Measurements from ENCODE around the gene CRACR2B.

Gene CRACR2B

DNA sequence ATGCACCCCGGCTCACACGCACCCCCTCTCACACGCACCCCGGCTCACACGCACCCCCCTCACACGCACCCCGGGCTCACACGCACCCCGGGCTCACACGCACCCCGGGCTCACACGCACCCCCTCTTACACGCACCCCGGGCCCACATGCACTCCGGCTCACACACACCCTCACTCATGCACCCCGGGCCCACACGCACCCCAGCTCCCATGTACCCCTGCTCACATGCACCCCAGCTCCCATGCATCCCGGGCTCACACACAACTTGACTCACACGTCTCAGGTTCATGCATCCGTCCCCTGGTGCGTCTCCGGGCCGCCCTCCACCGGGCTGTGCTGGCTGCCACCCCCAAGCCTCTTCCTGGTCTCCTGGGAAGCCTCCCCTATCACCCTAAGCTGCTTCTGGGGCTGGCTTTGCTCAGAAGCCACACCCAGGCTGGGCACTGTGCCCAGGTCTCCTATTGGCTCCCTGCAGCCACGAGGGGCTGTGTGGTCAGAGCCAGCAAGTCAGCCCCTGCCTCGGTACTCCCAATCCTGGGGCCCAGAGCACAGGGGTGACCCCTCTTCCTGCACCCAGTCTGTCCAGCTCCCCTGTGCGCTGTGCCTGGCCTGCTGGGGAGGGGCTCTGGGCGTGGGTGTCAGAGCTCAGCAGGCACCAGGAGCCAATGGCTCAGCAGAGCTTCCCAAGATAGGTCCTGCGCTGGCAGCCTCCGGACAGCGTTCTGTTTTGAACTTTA is 31.8 kb downstream of the CRACR2B start:
- POLR2A ChIA-PET, result interaction anchor here (1.0 kb wide), 1 partner anchor 12 kb away, joined by 3 read pairs; no protein-coding TSS in a partner anchor
- 80% methylated on average over 19 of the region's 31 CpGs for WGBS (ENCODE audit: insufficient coverage)
- peaks cover 0 to 7% (median 4%) of the 10 kb centered on the region in 4 experiments for H3K4me1 ChIP-seq (ENCODE audit: control extremely low read depth in 1 of 4, control insufficient read depth in 4 of 4, insufficient read depth in 4 of 4, low read length in 3 of 4)
- CTCF ChIA-PET, result interaction anchor here (1.0 kb wide), 1 partner anchor 11 kb away, joined by 4 read pairs; no protein-coding TSS in a partner anchor
- peaks cover 0 to 4% (median 0%) of the 10 kb centered on the region in 4 experiments for H3K36me3 ChIP-seq (ENCODE audit: control insufficient read depth in 4 of 4, insufficient read depth in 4 of 4, low read length in 3 of 4)
- no peak overlapping the region for H3K27ac ChIP-seq (ENCODE audit: insufficient read depth in 1 of 2, low read depth in 1 of 2, low read length in 2 of 2, poor library complexity in 1 of 2, severe bottlenecking in 2 of 2)
- no peaks in the 10 kb centered on the region for H3K9me3 ChIP-seq (ENCODE audit: control extremely low read depth in 1 of 5, control insufficient read depth in 4 of 5, insufficient read depth in 2 of 5, low read depth in 1 of 5, low read length in 4 of 5)
- no peak overlapping the region for H3K4me3 ChIP-seq (ENCODE audit: control insufficient read depth in 1 of 7, extremely low read depth in 1 of 7, insufficient read depth in 4 of 7, low read depth in 2 of 7, low read length in 6 of 7)
- no peaks in the 10 kb centered on the region for H3K27me3 ChIP-seq (replicated peaks in 2 of 5; ENCODE audit: control insufficient read depth in 4 of 5, insufficient read depth in 5 of 5, low read length in 4 of 5)
- DNase-seq, result peak in 2 of 3 donors; percentile 67 to 69

DNA sequence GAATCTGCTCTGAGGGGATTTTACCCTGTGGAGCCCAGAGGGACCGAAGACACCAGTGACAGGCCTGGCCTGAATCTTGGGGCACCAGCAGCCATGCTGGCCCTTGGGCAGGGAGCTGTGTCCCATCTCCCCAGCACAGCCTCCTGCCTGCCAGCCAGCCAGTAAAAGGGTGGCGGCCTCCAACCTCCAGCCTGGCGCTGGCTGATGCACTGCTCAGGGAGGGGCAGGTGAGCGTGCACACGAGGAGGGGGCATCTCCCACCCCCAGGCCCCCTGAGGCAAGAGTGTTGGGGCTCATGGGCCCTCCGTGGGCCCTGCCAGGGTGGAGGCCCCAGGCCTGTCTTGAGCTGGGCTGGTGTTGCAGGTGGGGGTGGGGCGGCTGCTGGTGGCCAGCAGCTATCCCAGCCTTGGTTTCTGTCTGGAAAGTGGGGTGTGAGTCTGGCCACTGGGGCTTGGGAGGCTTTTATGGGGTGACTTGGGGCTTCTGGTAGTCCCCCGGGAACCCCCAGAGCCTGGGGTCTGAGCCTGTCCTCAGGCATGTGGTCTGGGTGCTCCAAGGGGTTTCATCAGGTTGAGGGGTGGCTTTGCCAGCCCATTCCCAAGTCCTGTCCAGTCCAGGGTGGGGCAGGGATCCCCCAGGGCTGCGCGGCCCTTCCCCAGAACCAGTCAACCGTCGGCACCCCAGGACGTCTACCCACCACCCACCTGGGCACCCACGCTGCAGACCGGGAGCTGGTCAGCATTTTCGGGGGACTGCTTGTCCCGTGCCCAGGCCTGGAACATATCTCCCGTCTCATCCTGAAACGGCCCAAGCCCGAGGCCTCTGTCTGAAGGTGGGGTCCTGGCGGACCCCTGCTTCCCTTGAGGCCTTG is 32.8 kb downstream of the CRACR2B start:
- DNase-seq, result no peak
- Histone ChIP-seq H3K27me3 (replicated peaks in 2 of 5; ENCODE audit: control insufficient read depth in 4 of 5, insufficient read depth in 5 of 5, low read length in 4 of 5) (no peaks in the 10 kb centered on the region), H3K9me3 (ENCODE audit: control extremely low read depth in 1 of 5, control insufficient read depth in 4 of 5, insufficient read depth in 2 of 5, low read depth in 1 of 5, low read length in 4 of 5) (no peaks in the 10 kb centered on the region), H3K4me3 (ENCODE audit: control insufficient read depth in 1 of 7, extremely low read depth in 1 of 7, insufficient read depth in 4 of 7, low read depth in 2 of 7, low read length in 6 of 7) (no peak overlapping the region), H3K36me3 (ENCODE audit: control insufficient read depth in 4 of 4, insufficient read depth in 4 of 4, low read length in 3 of 4) (peaks cover 0 to 4% (median under 1%) of the 10 kb centered on the region in 4 experiments), H3K4me1 (ENCODE audit: control extremely low read depth in 1 of 4, control insufficient read depth in 4 of 4, insufficient read depth in 4 of 4, low read length in 3 of 4) (peaks cover 0 to 7% (median 4%) of the 10 kb centered on the region in 4 experiments), H3K27ac (ENCODE audit: insufficient read depth in 1 of 2, low read depth in 1 of 2, low read length in 2 of 2, poor library complexity in 1 of 2, severe bottlenecking in 2 of 2) (no peak overlapping the region)
- WGBS (ENCODE audit: insufficient coverage), result 92% methylated on average over 19 of the region's 21 CpGs
- ChIA-PET CTCF (interaction anchor here (1.0 kb wide), 2 partner anchors 12 to 61 kb away, joined by 4 read pairs; no protein-coding TSS in a partner anchor), POLR2A (interaction anchor here (1.0 kb wide), 1 partner anchor 13 kb away, joined by 3 read pairs; no protein-coding TSS in a partner anchor)

DNA sequence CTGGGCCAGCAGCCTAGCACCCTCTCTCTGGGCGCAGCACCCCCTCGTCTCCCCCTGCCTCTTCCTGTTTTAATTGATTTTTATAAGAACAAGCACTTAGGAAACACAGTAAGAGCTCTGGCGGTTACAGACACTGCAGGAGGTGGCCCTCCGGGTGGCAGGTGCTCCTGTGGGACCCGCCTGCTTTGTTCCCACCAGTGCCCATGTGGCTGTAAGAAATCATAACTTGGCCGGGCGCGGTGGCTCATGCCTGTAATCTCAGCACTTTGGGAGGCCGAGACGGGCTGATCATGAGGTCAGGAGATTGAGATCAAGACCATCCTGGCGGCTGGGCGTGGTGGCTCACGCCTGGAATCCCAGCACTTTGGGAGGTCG is 33.4 kb downstream of the CRACR2B start:
- Histone ChIP-seq H3K27ac (ENCODE audit: insufficient read depth in 1 of 2, low read depth in 1 of 2, low read length in 2 of 2, poor library complexity in 1 of 2, severe bottlenecking in 2 of 2) (no peak overlapping the region), H3K9me3 (ENCODE audit: control extremely low read depth in 1 of 5, control insufficient read depth in 4 of 5, insufficient read depth in 2 of 5, low read depth in 1 of 5, low read length in 4 of 5) (no peaks in the 10 kb centered on the region), H3K27me3 (replicated peaks in 2 of 5; ENCODE audit: control insufficient read depth in 4 of 5, insufficient read depth in 5 of 5, low read length in 4 of 5) (no peaks in the 10 kb centered on the region), H3K36me3 (ENCODE audit: control insufficient read depth in 4 of 4, insufficient read depth in 4 of 4, low read length in 3 of 4) (peaks cover 0 to 3% (median 1%) of the 10 kb centered on the region in 4 experiments), H3K4me3 (ENCODE audit: control insufficient read depth in 1 of 7, extremely low read depth in 1 of 7, insufficient read depth in 4 of 7, low read depth in 2 of 7, low read length in 6 of 7) (no peak overlapping the region), H3K4me1 (ENCODE audit: control extremely low read depth in 1 of 4, control insufficient read depth in 4 of 4, insufficient read depth in 4 of 4, low read length in 3 of 4) (peaks cover 0 to 7% (median 4%) of the 10 kb centered on the region in 4 experiments)
- 92% methylated on average over 12 of the region's 14 CpGs for WGBS (ENCODE audit: insufficient coverage)
- CTCF ChIA-PET, result interaction anchor here (1.0 kb wide), 1 partner anchor 61 kb away, joined by 4 read pairs; no protein-coding TSS in a partner anchor
- POLR2A ChIA-PET, result no interaction called here
- no peak for DNase-seq

DNA sequence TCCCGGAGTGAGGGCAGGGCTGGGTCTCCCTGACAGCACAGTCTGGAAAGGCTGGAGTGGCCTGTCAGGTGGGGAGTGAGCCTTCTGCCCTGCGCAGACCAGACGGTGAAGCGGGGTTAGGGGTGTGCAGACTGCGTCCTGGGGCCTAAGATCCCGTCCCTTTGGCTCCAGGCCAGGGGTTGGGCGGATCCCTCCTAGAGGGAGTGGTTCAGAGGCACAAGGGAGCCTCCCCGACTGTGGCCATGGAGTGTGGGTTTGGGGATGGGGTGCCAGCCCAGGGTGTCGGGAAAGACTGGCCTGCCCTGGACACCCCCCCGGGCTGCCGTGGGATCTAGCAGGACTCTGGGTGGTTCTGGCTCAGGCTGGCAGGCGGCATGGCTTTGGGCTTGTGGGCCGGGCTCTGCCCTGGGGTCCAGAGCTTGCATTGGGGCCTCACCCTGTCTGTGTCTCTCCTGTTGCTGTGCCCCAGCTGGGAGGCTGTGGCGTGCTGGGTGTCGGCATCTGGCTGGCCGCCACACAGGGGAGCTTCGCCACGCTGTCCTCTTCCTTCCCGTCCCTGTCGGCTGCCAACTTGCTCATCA is 34.5 kb downstream of the CRACR2B start:
- ChIA-PET POLR2A (interaction anchor here (0.6 kb wide), 1 partner anchor 13 kb away, joined by 4 read pairs; no protein-coding TSS in a partner anchor), CTCF (no interaction called here)
- H3K27me3 ChIP-seq (replicated peaks in 2 of 5; ENCODE audit: control insufficient read depth in 4 of 5, insufficient read depth in 5 of 5, low read length in 4 of 5), result no peaks in the 10 kb centered on the region
- DNase-seq, result no peak
- H3K36me3 ChIP-seq (ENCODE audit: control insufficient read depth in 4 of 4, insufficient read depth in 4 of 4, low read length in 3 of 4), result peaks cover 0 to 9% (median 6%) of the 10 kb centered on the region in 4 experiments
- no peak overlapping the region for H3K27ac ChIP-seq (ENCODE audit: insufficient read depth in 1 of 2, low read depth in 1 of 2, low read length in 2 of 2, poor library complexity in 1 of 2, severe bottlenecking in 2 of 2)
- H3K4me1 ChIP-seq (ENCODE audit: control extremely low read depth in 1 of 4, control insufficient read depth in 4 of 4, insufficient read depth in 4 of 4, low read length in 3 of 4), result peaks cover 0 to 7% (median 4%) of the 10 kb centered on the region in 4 experiments
- H3K4me3 ChIP-seq (ENCODE audit: control insufficient read depth in 1 of 7, extremely low read depth in 1 of 7, insufficient read depth in 4 of 7, low read depth in 2 of 7, low read length in 6 of 7), result no peak overlapping the region
- H3K9me3 ChIP-seq (ENCODE audit: control extremely low read depth in 1 of 5, control insufficient read depth in 4 of 5, insufficient read depth in 2 of 5, low read depth in 1 of 5, low read length in 4 of 5), result no peaks in the 10 kb centered on the region
- WGBS (ENCODE audit: insufficient coverage), result 91% methylated on average over 15 of the region's 20 CpGs

DNA sequence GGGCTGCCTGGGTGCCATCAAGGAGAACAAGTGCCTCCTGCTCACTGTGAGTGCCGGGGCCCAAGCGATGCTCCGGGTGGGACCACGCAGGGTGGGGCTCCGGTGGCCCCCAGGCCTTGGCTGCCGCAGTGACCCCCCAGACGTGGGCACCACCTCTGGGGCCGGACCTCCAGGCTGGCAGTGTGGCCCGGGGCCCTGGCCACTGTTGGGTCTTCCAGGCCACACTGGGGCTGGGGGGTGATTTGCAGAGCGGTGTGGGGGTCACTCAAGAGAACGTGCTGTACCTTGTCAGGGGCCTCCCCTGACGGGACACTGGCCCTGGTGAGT is 34.9 kb downstream of the CRACR2B start:
- ChIA-PET CTCF (no interaction called here), POLR2A (no interaction called here)
- Histone ChIP-seq H3K36me3 (ENCODE audit: control insufficient read depth in 4 of 4, insufficient read depth in 4 of 4, low read length in 3 of 4) (peaks cover 0 to 9% (median 6%) of the 10 kb centered on the region in 4 experiments), H3K4me3 (ENCODE audit: control insufficient read depth in 1 of 7, extremely low read depth in 1 of 7, insufficient read depth in 4 of 7, low read depth in 2 of 7, low read length in 6 of 7) (no peak overlapping the region), H3K4me1 (ENCODE audit: control extremely low read depth in 1 of 4, control insufficient read depth in 4 of 4, insufficient read depth in 4 of 4, low read length in 3 of 4) (peaks cover 0 to 7% (median 4%) of the 10 kb centered on the region in 4 experiments), H3K27ac (ENCODE audit: insufficient read depth in 1 of 2, low read depth in 1 of 2, low read length in 2 of 2, poor library complexity in 1 of 2, severe bottlenecking in 2 of 2) (no peak overlapping the region), H3K27me3 (replicated peaks in 2 of 5; ENCODE audit: control insufficient read depth in 4 of 5, insufficient read depth in 5 of 5, low read length in 4 of 5) (no peaks in the 10 kb centered on the region), H3K9me3 (ENCODE audit: control extremely low read depth in 1 of 5, control insufficient read depth in 4 of 5, insufficient read depth in 2 of 5, low read depth in 1 of 5, low read length in 4 of 5) (no peaks in the 10 kb centered on the region)
- WGBS (ENCODE audit: insufficient coverage), result 95% methylated on average over 12 of the region's 12 CpGs
- DNase-seq, result no peak

DNA sequence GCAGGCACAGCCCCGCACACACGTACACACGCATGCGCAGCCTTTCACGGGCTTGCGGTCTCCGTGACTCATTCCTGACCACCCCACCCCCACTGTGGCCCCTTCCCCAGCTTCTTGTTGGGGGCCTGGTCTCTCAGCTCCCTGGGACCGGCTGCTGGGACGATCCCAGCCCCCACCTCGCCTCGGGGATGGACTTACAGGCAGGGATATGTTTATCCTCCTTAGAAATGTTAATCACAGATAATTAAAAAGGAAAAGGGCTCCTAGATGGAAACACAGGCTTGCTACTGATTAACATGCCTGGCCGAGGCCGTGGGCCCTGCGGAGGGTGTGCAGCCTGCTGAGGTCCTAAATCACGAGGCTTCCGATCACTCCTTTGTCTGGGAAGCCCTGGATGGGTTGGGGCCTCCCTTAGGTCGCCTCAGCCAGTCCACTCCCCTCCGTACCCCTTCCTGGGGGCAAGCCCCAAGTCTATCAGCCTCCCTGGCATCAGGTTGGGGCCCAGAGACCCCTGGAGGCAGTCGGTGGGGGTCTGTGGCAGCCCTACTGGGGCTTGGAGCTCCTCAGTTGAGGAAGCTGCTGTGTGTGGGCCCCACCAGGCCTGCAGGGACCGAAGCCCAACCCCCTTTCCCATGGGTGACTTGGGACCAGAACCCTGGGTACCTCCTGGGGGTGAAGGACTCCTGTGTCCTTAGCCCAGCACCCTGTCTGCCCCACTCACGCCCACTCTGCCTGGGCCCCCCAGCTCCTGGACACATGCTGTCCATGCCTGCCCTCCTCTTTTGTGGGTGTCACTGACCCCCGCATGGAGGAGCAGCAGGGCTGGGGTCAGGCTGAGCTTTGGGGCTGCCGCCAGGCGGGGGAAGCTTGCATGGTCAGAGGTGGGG is 35.5 kb downstream of the CRACR2B start:
- H3K4me1 ChIP-seq (ENCODE audit: control extremely low read depth in 1 of 4, control insufficient read depth in 4 of 4, insufficient read depth in 4 of 4, low read length in 3 of 4), result peaks cover 0 to 7% (median 4%) of the 10 kb centered on the region in 4 experiments
- 94% methylated on average over 14 of the region's 24 CpGs for WGBS (ENCODE audit: insufficient coverage)
- ChIA-PET CTCF (no interaction called here), POLR2A (no interaction called here)
- H3K4me3 ChIP-seq (ENCODE audit: control insufficient read depth in 1 of 7, extremely low read depth in 1 of 7, insufficient read depth in 4 of 7, low read depth in 2 of 7, low read length in 6 of 7), result no peak overlapping the region
- H3K36me3 ChIP-seq (ENCODE audit: control insufficient read depth in 4 of 4, insufficient read depth in 4 of 4, low read length in 3 of 4), result peaks cover 0 to 9% (median 6%) of the 10 kb centered on the region in 4 experiments
- no peak for DNase-seq
- H3K27ac ChIP-seq (ENCODE audit: insufficient read depth in 1 of 2, low read depth in 1 of 2, low read length in 2 of 2, poor library complexity in 1 of 2, severe bottlenecking in 2 of 2), result no peak overlapping the region
- H3K27me3 ChIP-seq (replicated peaks in 2 of 5; ENCODE audit: control insufficient read depth in 4 of 5, insufficient read depth in 5 of 5, low read length in 4 of 5), result no peaks in the 10 kb centered on the region
- H3K9me3 ChIP-seq (ENCODE audit: control extremely low read depth in 1 of 5, control insufficient read depth in 4 of 5, insufficient read depth in 2 of 5, low read depth in 1 of 5, low read length in 4 of 5), result no peaks in the 10 kb centered on the region

Measured in common myeloid progenitor, CD34-positive (primary cell).